ENCODE results near the gene SAP30L. TPM values are rescaled to one million over a fixed set of nuclear protein-coding genes. Genes with fewer than 3 reads are reported as not detected.

The SAP30L gene
- total and polyA plus RNA-seq, 2 experiments from 2014 or later = 9.4 to 26.0 TPM

DNA sequence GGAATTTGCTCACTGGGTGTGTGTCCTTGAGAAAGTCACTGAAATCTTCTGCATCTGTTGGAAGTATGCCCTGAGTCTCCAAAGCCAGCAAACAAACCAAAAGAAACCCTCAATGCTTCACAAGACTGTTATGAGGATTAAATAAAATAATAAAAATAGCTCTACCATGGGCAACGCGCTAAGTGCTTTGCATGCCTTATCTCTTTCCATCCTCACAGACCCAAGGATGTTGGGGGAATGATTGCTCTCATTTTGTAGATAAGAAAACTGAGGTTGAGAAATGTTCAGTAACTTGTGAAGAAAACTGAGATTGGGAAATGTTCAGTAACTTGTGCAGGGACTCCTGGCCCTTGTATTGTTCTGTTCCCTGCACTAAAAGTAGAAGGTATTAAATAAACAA is 24.3 kb downstream of the SAP30L start:
- 0 out of 2 replicates have a peak, but pooled peaks cover 4% of the 10 kb centered on the region for H3F3A ChIP-seq (ENCODE audit: insufficient read depth)
- H3K9me3 ChIP-seq (ENCODE audit: low read depth) = no peaks in the 10 kb centered on the region
- H2AFZ ChIP-seq = no peak overlapping the region
- peaks cover 55% of the 10 kb centered on the region for H3K27me3 ChIP-seq (replicated peaks; ENCODE audit: insufficient read depth)
- H4K20me1 ChIP-seq (ENCODE audit: insufficient read depth) = no peaks in the 10 kb centered on the region
- no peak overlapping the region for H3K4me2 ChIP-seq (ENCODE audit: unreplicated experiment)
- no peak overlapping the region for H3K4me3 ChIP-seq
- no peak overlapping the region for H3K9ac ChIP-seq
- in situ Hi-C loops (cut with MboI) = loop anchor here (25.0 kb wide), 1 partner anchor 342 kb away; no protein-coding TSS in a partner anchor
- H3K27ac ChIP-seq = no peak overlapping the region
- TF ChIP-seq EZH2 (IDR thresholded peaks at IDR 0.05; ENCODE audit: insufficient read depth, poor library complexity, severe bottlenecking) (no peak), EZH2phosphoT487 (IDR thresholded peaks at IDR 0.05; ENCODE audit: insufficient read depth, low read depth) (no peak)
- DNase-seq = no peak
- no peaks in the 10 kb centered on the region for H3K4me1 ChIP-seq (ENCODE audit: insufficient read depth)
- no peaks in the 10 kb centered on the region for H3K79me2 ChIP-seq (ENCODE audit: insufficient read depth)
- H3K9me2 ChIP-seq (ENCODE audit: insufficient read depth) = no peaks in the 10 kb centered on the region
- 47 to 48% methylated on average over 2 of the region's 2 CpGs for WGBS, 2 experiments (ENCODE audit: low coverage in 1 of 2, low lambda C conversion rate in 2 of 2, missing lambda C conversion rate in 2 of 2)
- no peaks in the 10 kb centered on the region for H3K36me3 ChIP-seq (ENCODE audit: low read depth)

DNA sequence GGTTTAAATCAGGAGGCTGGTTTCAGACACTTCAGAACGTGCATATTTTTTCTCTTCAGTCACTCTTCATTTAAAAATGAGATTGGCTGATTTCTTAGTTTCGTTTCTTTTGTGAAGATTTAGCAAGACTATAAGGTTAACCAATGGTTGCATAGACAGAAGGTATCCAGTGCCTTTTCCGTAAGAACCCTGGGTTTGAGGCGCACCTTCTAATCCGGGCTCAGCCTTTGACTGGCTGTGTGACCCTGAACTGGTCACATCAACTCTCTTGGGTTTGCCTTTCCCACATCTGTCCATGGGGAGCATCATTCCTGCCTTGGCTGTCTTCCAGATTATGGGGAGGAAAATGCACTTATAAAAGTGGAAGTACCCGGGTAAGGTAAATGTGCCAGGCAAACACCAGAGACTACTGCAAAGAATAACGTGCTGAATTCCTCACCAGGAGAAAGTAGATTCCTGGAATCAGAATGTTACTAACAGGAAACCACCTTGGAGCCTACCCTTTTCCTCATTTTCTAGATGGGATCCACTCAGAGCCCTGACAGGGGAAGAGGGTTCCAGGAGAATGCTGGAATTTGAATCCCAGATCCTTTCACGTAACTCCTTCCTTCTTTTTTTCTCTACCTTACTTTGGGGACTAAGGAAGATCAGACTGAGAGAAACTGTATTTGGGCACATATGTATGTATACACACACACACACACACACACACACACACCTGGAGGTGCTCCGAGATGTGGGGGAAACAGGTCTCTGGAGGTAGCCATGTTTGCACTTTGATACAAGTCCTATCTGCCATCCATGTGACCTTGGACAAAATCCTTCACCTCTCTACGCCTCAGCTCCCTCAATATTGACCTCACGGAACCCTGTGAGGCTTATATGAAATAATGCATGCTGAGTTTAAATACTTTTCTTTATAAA is 25.4 kb downstream of the SAP30L start:
- Histone ChIP-seq H3K4me3 (no peak overlapping the region), H4K20me1 (ENCODE audit: insufficient read depth) (no peaks in the 10 kb centered on the region), H3K36me3 (ENCODE audit: low read depth) (no peaks in the 10 kb centered on the region), H3K4me1 (ENCODE audit: insufficient read depth) (no peaks in the 10 kb centered on the region), H3K79me2 (ENCODE audit: insufficient read depth) (no peaks in the 10 kb centered on the region), H3K4me2 (ENCODE audit: unreplicated experiment) (no peak overlapping the region), H3F3A (ENCODE audit: insufficient read depth) (0 out of 2 replicates have a peak, but pooled peaks cover 4% of the 10 kb centered on the region), H2AFZ (no peak overlapping the region), H3K9me2 (ENCODE audit: insufficient read depth) (no peaks in the 10 kb centered on the region), H3K9me3 (ENCODE audit: low read depth) (no peaks in the 10 kb centered on the region), H3K27me3 (replicated peaks; ENCODE audit: insufficient read depth) (peaks cover 65% of the 10 kb centered on the region), H3K9ac (no peak overlapping the region), H3K27ac (no peak overlapping the region)
- in situ Hi-C loops (cut with MboI) = loop anchor here (25.0 kb wide), 1 partner anchor 341 kb away; no protein-coding TSS in a partner anchor
- DNase-seq = no peak
- TF ChIP-seq EZH2 (IDR thresholded peaks at IDR 0.05; ENCODE audit: insufficient read depth, poor library complexity, severe bottlenecking) = no peak
- TF ChIP-seq EZH2phosphoT487 (IDR thresholded peaks at IDR 0.05; ENCODE audit: insufficient read depth, low read depth) = no peak
- WGBS, 2 experiments (ENCODE audit: low coverage in 1 of 2, low lambda C conversion rate in 2 of 2, missing lambda C conversion rate in 2 of 2) = 53 to 59% methylated on average over 11 of the region's 11 CpGs

DNA sequence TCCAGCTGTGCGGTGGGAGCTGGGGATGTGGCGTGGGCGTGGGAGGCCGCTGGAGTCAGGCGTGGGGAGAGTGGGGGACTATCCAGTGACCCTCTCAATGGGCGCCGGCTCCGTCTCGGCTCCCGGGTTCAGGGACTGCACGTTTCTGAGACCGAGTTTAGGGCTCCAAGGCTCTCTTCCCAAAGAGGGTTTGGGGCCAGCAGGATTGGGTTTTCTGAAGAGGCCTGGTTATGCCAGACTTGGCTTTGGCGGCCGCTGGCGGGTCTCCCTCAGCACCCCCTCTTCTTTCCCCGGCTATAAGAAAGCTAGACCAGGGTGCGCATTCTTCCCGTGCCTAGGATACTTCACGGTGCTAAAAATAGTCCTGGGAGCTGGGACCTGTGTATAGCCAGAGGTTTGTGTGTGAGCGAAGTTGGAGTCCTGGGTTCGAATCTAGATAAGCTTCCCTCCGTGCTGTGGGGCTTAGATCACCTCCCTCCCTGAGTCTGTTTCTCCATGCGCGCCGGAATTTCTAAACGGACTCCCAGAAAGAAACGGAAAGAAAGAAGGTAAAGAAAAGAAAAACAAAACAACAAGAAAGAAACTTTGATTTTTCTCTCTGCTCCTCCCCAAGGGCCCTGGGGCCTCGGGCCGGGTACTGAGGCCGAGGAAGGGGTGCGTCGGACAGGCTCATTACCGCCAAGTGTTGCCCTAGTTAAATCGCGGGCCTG is 27.2 kb downstream of the SAP30L start:
- 17 to 22% methylated on average over 35 of the region's 35 CpGs for whole genome bisulfite sequencing, 2 experiments (ENCODE audit: low coverage in 1 of 2, low lambda C conversion rate in 2 of 2, missing lambda C conversion rate in 2 of 2)
- Histone ChIP-seq H3K9me2 (ENCODE audit: insufficient read depth) (no peaks in the 10 kb centered on the region), H3K4me1 (ENCODE audit: insufficient read depth) (no peaks in the 10 kb centered on the region), H3K9ac (no peak overlapping the region), H3K9me3 (ENCODE audit: low read depth) (no peaks in the 10 kb centered on the region), H3K27me3 (replicated peaks; ENCODE audit: insufficient read depth) (peaks cover 82% of the 10 kb centered on the region), H4K20me1 (ENCODE audit: insufficient read depth) (no peaks in the 10 kb centered on the region), H3K79me2 (ENCODE audit: insufficient read depth) (no peaks in the 10 kb centered on the region), H2AFZ (no peak overlapping the region), H3K27ac (no peak overlapping the region), H3K4me2 (ENCODE audit: unreplicated experiment) (no peak overlapping the region), H3F3A (ENCODE audit: insufficient read depth) (0 out of 2 replicates have a peak, but pooled peaks cover 4% of the 10 kb centered on the region), H3K4me3 (no peak overlapping the region), H3K36me3 (ENCODE audit: low read depth) (no peaks in the 10 kb centered on the region)
- TF ChIP-seq EZH2 (IDR thresholded peaks at IDR 0.05; ENCODE audit: insufficient read depth, poor library complexity, severe bottlenecking) (no peak), EZH2phosphoT487 (IDR thresholded peaks at IDR 0.05; ENCODE audit: insufficient read depth, low read depth) (0 out of 2 replicates have a peak, but pooled peaks have one; percentile 23)
- in situ Hi-C loops (cut with MboI) = loop anchor here (25.0 kb wide), 1 partner anchor 339 kb away; no protein-coding TSS in a partner anchor
- DNase-seq = no peak

DNA sequence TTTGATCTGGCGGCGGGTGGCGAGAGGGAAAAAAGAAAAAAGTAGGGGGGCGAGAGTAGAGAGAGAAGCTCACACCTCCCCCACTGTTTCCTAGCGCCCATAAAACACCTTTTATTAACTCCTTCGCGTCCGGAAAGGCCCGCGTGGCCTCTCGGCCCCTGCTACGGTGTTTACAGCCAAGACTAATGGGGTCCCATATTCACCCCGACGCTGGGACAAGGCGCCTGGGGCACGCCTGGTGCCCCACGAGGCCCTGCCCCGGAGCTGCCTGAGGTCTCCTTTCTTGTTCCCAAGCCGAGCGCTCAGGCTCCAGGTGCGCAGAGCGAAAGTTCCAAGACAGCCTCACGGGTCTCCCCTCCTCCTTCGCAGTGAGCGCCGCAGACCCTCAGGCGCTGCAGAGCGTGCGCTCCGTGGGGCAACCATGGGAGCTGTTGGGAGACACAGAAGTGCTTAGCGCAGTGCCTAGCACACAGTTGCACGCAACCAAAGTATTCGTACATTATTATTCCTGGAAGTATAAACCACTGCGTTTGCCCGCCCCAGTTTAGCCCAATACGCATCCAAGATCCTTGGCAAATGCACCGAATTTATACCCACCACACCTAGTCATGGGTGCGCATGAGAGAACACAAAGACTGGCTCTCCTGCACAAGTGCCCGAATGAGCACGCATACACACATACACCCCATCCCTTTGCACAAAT is 27.9 kb downstream of the SAP30L start:
- TF ChIP-seq EZH2 (IDR thresholded peaks at IDR 0.05; ENCODE audit: insufficient read depth, poor library complexity, severe bottlenecking) (no peak), EZH2phosphoT487 (IDR thresholded peaks at IDR 0.05; ENCODE audit: insufficient read depth, low read depth) (no peak)
- no peak overlapping the region for H3K4me3 ChIP-seq
- H3K4me1 ChIP-seq (ENCODE audit: insufficient read depth) = no peaks in the 10 kb centered on the region
- DNase-seq = no peak
- 18 to 21% methylated on average over 39 to 40 of the region's 40 CpGs for WGBS, 2 experiments (ENCODE audit: low coverage in 1 of 2, low lambda C conversion rate in 2 of 2, missing lambda C conversion rate in 2 of 2)
- no peak overlapping the region for H3K27ac ChIP-seq
- no peaks in the 10 kb centered on the region for H3K79me2 ChIP-seq (ENCODE audit: insufficient read depth)
- H3K9me3 ChIP-seq (ENCODE audit: low read depth) = no peaks in the 10 kb centered on the region
- in situ Hi-C loops (cut with MboI) = loop anchor here (25.0 kb wide), 1 partner anchor 339 kb away; no protein-coding TSS in a partner anchor
- 0 out of 2 replicates have a peak, but pooled peaks cover 4% of the 10 kb centered on the region for H3F3A ChIP-seq (ENCODE audit: insufficient read depth)
- H2AFZ ChIP-seq = no peak overlapping the region
- H3K4me2 ChIP-seq (ENCODE audit: unreplicated experiment) = no peak overlapping the region
- no peaks in the 10 kb centered on the region for H3K9me2 ChIP-seq (ENCODE audit: insufficient read depth)
- no peaks in the 10 kb centered on the region for H4K20me1 ChIP-seq (ENCODE audit: insufficient read depth)
- no peaks in the 10 kb centered on the region for H3K36me3 ChIP-seq (ENCODE audit: low read depth)
- H3K27me3 ChIP-seq (replicated peaks; ENCODE audit: insufficient read depth) = peaks cover 89% of the 10 kb centered on the region
- H3K9ac ChIP-seq = no peak overlapping the region
